HG02943 (cell line): ENCODE measurements around the gene CDH4.
"Not testable (repeated sequence)": the region's sequence is repeated elsewhere in the genome, so short reads cannot be mapped to it uniquely, and the experiment has no call there.

ENCODE experiments used
- ATAC-seq: cut with Tn5 transposase; IDR thresholded peaks from one replicate; pipeline ENCODE4 v1.9.1; 2021; ENCODE audit warnings: mild to moderate bottlenecking, low read depth, moderate library complexity; ENCODE audit not compliant: unreplicated experiment

The CDH4 gene

GRCh38 chr20:61253264-61253639, 1.2 kb downstream of the CDH4 start:
- ATAC-seq = no peak

DNA sequence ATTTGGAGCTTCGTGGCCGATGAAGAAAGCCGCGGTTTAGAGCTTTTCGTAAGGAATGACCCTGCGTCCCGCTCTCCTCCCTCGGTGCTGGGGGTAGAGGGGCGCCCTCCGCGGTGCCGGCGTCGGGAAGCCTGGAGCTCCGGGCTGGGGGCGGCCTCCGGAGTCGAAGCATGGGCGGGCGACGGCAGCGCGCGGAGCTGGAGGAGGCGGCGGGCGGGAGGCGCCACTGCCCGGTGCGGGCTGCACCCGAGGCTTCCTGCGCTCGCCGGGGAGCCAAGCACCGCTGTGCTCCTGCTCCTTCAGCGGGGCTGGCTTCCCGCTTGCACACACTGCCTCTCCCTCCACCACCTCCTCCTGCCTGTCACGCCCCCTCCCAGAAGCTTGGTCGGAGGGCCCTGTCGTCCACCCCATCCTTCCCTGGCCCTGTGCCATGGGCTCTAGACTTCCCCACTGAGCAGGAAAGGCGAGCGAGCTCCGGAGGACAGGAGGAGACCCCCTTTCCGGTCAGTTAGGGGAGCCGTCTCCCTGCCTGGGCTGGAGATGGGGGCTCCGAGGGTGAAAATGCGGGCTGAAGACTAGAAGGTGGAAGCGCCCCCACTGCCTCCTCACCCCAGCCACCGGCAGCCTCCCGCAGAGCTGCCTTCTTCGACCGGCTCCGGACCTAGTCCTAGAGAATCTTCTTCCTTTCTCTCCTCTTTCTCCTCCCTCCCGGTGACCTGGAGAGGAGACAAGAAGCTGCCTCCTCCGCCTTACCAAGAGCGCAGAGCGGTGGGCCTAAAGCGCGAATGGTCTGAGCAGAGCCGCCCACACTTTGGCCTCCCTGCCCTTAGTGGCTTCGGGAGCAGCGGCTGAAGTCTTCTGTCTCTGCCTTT, 1.8 kb downstream of the CDH4 start:
- no peak for ATAC-seq

DNA sequence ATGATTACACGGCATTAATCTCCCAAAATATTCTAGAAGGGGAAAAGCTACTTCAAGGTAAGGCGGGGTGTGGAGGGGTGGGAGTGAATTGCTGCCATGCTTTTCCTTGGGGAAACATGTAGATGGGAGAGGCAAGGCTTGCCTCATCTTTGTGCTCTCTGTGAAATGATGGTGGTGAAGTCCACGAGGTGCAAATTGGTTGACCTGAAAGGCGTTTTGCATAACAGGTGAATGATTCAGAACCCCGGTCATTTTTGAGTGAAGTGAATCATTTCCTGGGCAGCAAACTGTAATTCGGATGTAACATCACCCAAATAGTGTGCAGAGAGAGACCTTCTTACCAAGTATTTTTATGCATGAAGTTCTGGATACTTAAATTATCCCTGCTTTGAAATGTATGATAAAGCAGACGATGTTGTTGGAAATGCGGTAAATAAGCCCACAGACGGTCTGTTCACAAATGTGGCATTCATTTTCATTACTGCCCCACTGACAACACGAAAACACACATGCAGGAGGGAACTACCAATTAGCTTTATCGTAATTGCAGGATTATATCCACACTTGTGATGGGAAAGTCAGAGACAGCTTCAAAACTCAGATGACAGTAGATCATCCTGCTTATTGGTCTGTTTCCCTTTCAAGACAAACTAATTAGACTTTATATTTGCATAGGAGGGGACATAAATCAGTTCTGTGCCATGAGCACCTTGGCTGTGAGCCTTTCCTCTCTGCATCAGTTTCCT, 3.0 kb downstream of the CDH4 start:
- ATAC-seq = no peak

- ATAC-seq = no peak
These were observed 4.3 kb downstream of the CDH4 start for GRCh38 chr20:61256365-61256764.

DNA sequence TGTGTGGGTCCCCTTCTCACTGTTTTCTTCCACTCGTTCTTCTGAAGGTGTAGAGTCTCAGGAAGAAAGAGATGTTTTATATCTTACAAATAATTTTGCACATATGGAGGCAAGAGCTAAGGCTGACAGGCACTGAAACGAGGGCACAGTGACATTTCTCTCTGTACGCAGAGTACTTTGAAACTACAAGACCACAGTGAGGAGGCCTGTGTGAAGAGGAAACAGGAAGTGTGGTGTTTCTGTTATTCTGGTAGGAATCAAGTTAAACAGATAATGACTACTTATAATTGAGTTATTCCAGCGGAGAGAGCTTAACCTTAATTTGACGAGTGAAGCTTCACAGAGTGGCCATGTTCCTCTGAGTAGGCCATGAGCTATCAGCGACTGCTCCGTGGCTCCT, 4.8 kb downstream of the CDH4 start:
- no peak for ATAC-seq

GRCh38 chr20:61257611-61258010, 5.5 kb downstream of the CDH4 start:
- no peak for ATAC-seq

DNA sequence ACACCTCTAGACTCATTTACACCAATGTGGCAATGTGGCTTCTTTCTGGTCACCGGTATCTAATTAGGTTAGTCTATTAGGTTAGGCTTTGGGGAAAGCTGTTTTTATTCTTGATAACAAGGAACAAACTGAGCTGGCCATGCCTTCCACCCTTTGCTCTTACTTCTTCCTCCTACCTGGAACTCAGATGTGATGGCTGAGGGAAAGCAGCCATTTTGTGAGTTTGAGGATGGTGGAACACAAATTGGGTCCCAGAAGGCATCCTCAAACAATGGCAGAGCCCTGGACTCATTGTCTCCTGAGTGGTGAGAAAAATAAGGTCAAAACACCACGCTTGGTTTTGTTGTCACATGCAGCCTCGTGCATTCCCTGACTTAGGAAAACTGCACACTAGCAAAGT, 7.7 kb downstream of the CDH4 start:
- no peak for ATAC-seq

- no peak for ATAC-seq
These were observed 8.8 kb downstream of the CDH4 start for GRCh38 chr20:61260905-61261304.

- no peak for ATAC-seq
These were observed 10.0 kb downstream of the CDH4 start for GRCh38 chr20:61262036-61262435.

DNA sequence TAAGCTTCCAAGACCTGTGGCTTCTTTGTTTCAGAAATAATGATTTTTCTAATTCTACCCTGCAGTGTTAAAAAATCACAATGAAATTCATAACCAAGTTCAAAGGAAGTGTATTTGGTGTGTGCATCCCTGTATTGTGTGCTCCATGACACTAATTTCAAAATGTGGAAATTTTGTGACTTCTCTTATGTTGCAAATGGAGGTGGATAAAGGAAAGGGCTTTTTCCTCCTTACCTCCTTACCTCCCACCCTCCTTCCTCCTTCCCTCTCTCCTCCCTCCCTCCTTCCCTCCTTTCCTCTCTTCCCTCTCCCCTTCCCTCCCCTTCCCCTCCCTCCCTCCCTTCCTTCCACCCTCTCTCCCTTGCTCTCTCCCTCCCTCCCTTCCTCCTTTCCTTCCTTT, 10.5 kb downstream of the CDH4 start:
- ATAC-seq = no peak

DNA sequence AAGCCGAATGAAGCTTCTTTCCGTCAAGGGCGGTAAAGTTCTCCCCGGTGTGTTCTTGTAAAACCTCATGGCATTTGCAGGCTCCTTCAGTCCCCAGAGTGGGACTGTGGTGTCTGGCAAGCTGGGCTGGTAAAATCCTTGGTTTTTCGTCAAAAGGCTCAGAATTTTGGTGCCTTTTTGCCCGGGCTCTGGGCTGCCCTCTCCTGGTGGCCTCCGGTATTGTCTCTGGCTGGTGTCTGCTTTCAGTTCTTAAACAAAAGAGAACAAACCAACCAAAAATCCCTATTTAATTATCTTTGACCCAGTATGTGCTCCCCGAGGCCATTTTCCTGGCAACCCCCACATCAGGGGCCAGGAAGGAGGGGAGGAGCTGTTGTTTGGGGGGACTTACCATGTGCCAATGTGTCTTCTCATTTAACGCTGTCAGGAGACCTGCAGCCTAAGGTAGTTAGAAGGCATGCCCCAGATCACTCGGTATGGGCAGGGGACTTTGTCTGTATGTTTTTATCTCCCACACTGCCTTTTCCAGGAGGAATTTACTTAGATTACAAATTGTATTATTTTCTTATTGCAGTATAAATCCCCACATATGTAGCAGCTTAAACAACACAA, 11.1 kb downstream of the CDH4 start:
- ATAC-seq = no peak

- no peak for ATAC-seq
These were observed 11.9 kb downstream of the CDH4 start for GRCh38 chr20:61263938-61264337.

GRCh38 chr20:61267241-61267640, 15.2 kb downstream of the CDH4 start:
- no peak for ATAC-seq

DNA sequence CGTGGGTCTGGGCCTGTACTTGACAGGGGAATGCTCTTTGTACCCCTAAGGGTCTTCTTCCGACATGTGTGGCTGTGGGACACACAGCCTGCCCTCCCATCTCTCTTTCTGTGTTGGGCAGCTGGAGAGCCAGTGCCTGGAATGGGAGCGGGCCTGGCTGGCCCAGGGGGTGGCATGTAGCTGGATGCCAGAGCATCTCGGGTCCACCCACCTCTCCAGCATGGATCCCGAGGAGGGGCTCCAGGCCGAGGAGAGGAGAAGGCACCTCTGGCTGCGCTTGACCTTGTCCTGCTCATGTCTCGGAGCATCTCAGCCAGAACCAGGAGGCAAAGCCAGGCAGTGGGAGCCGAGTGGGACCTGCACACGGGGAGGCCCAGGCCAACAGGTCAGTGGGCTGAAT, 16.0 kb downstream of the CDH4 start:
- ATAC-seq = no peak

- no peak for ATAC-seq
These were observed 19.5 kb downstream of the CDH4 start for GRCh38 chr20:61271312-61272231.

- not testable (repeated sequence) for ATAC-seq
These were observed 21.0 kb downstream of the CDH4 start for GRCh38 chr20:61273024-61273423.

DNA sequence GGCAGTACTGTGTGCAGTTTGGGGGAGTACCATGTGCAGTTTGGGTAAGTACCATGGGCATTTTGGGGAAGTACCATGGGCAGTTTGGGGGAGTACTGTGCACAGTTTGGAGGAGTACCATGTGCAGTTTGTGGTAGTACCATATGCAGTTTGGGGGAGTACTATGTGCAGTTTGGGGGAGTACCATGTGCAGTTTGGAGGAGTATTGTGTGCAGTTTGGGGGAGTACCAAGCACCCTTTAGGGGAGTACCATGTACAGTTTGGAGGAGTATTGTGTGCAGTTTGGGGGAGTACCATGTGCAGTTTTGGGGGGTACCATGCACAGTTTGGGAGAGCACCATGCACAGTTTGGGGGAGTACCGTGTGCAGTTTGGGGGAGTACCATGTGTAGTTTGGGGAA, 21.6 kb downstream of the CDH4 start:
- not testable (repeated sequence) for ATAC-seq

DNA sequence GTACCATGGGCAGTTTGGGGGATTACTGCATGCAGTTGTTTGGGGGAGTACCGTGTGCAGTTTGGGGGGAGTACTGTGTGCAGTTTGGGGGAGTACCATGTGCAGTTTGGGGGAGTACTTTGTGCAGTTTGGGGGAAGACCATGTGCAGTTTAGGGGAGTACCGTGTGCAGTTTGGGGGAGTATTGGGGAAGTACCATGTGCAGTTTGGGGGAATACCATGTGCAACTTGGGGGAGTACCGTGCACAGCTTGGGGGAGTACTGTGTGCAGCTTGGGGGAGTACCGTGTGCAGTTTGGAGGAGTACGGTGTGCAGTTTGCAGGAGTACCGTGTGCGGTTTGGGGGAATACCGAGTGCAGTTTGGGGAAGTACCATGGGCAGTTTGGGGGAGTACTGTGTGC, 22.3 kb downstream of the CDH4 start:
- ATAC-seq = no peak

GRCh38 chr20:61278296-61278695, 26.2 kb downstream of the CDH4 start:
- no peak for ATAC-seq

GRCh38 chr20:61279621-61280150, 27.6 kb downstream of the CDH4 start:
- no peak for ATAC-seq
